Measurements from ENCODE around the gene TRAF3.
A peak's percentile ranks its signal among the peaks of the same experiment; 100 is the strongest.

TRAF3 gene

DNA sequence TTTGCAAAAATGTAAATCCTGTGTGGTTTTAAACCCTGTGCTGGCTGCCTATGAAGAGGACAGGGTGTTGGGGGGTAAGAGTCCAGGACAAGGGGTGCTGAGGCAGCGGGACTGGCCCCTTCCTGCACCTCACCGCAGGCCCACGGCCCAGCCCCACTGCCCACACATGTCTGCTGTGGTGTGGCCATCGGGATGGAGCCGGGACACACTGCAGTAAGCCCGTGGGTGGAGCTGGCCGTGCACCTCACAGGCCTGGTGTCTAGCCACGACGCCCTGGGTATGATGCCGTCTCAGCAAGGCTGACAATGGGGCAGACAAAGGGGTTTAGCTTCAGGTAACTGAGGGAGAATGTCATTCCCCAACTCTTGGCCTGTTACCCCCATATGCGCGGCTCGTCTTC lies 164.8 kb downstream of the TRAF3 start:
- DNase-seq: no peak

DNA sequence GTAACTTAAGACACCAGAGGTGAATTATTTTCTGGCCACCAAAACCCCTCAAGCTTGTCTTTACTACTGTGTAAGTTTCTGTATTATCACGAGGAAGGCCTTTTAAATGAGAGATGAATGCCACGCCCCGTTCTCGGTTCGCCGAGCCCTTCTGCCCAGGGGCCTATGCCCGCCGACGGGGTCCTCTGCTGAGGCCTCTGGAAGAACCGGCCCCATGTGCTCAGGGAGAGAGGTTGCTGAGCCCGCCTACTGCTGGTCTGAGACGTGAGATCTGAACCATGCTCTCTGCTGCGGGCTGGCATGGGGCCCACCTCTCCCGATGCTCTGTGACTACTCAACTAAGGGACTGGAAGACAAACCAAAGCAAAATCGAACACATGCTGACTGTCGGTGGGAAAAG lies 166.2 kb downstream of the TRAF3 start:
- DNase-seq: no peak

DNA sequence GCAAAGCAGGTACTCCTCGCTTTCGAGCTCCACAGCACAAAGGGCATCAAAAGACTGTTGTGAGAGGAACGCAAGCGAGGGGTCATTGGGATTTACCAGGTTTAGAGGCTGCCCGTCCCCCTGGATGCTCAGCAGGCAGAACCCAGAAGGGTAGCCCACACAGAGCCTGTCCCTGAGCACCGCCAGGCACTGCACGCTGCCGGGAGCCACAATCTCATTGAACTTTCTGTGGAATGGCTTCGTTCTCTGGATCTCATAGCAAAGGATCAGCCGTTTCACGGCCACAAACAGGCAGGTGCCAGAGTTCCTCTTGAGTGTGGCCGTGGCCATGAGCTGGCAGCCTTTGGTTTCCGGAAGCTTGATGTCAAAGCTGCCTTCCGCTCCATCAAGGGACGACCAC lies 166.7 kb downstream of the TRAF3 start:
- DNase-seq: no peak

DNA sequence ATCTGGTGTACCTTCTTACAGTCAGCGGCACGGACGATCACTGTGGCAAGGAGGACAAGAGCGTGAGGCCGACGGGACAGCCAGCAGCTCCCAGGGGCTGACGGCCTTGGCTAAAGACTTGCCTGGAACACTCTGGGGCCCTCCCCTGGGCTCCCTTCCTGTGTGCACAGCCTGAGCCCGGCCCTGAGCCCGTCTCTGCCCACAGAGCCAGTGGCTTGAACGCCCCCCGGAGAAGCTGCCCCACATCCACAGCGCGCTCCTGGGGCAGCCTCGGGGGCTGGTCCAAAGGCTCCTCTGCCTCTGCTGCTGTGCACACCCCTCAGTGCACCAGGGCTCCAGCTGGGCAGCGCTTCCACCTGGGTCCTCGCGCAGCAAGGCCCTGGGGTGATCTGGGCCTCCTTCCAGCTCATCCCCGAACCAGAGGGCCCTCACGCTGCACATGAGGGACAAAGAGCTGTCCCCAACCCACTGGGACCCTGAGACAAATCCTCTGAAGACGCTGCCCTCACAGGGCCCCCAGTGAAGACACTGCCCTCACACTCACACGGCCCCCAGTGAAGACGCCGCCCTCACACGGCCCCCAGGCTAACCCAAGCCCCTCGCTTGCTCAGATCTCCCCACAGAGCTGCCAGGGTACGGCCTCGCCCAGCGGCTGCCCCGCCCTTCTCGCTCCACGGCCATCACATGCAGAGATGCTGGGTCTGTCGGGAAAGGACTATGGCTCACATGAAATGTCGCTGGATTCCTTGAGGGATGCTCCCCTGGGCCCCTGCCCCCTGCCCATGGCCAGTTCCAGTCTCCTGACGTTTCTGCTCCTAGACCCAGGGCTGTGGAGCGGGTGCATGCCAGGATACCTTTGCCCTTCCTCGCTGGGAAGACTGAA lies 167.4 kb downstream of the TRAF3 start:
- DNase-seq: no peak

DNA sequence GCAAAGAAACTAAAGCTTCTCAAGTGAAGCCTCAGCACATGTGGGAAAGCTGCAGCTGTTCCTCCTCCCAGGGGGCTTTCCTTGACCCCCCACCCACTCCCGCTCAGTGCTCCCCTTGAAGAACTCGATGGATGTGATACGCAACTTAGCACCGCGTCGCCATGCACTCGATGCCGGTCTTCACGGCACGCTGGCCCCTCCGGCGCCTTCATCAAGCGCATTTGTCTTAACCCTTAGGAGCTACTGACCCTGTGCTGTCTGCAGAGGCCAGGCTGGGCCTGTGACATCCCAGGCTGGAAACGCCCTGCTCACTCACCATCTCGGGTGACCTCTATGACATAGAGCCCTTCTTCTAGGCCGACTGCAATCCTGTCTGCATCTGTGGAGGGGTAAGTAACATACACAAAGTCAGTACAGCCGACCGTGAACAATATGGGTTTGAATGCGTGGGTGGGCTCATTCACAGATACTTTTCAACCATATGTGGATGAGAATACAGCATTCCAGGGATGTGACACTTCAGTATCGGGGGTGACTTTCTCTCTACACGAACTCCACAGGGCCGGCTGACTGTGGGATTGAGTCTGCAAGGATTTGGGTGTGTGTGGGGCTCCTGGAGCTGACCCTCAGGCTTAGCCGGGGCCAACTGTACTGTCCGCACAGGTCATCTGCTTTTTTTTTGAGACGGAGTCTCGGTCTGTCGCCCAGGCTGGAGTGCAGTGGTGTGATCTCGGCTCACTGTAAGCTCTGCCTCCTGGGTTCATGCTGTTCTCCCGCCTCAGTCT lies 168.3 kb downstream of the TRAF3 start:
- DNase-seq: no peak

DNA sequence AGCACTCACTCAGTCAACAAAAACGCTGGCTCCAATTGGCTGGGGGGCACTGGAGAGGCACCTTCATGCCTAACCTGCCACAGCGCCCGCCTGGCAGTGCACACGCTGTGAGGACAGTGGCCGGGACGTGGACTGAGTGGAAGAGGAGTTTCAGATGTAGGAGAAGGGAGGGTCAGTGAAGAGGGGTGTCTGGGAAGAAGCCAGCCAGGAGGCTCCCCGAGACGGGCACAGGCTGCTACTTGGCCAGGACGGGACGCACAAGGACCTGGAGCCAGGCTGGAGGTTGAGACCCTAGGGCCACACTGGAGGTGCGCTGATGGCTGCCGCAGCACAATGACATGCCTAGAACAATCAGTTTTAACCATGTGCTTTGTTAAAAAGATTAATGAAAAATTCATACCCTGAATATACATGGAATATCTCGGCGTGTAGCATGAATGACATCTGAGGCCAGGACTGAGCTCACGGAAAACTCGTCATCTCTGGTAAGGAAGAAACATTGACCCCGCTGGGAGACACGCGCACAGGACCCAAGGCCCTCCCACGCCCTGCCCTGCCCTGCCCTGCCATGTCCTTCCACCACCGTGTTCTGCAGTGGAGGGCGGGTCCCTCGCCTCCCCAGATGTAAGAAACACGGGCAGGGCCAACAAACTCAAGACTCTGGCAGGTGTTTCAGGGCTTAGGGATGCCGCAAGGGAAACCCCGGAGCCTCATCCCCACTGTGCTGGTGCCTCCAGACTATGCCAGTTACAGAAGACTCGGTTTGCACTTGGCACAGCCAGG lies 170.3 kb downstream of the TRAF3 start:
- DNase-seq: no peak

DNA sequence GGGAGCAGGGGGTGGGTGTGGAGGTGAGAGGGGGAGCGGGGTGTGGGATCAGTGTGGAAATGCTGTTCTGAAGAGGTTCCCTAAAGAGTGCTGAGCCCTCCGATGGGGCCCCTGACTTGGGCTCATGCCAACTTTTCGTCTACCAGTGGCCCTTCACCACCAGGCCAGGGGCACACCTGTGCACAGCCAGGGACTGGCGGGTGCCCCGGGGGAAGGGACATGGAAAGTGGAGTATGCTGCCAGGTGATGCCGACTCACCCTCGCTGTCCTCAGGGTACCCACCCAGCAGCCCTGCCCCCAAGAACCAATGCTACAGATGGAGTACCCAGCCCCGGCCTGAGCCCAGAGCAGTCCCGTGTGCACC lies 171.4 kb downstream of the TRAF3 start:
- DNase-seq: no peak

DNA sequence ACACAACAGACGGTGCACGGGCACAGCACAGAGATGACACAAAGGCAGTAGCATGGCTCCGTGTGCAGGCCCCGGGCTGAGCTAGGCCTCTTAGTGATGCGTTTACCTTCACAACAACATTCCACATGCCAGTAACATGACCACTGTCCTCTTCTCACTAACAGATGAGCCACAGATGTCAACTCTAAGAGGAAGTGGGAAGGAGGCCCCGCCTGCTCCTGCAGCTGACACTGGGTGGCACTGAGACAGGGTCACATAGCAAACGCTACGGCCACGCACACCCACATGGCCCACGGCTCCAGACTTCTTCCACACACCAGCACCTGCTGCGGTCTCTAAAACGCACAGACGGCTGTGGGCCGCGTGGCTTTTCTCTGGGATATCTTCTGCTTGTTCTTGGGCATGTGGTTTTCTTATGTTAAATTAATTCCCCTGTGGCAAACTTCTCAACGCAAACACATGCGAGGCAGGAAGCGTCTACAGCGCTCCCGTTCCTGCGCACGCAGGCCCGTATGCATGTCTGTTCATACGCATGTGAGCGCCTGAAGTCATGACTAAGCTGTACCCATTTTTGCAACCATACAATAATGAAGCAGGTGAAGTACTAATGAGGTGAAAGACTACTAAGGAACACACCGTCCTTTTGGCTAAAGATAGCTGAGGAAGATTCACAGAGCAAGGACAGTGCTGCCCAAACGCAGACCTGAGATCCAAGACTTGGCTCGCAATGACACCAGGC lies 172.0 kb downstream of the TRAF3 start:
- peak; percentile 29 for DNase-seq

DNA sequence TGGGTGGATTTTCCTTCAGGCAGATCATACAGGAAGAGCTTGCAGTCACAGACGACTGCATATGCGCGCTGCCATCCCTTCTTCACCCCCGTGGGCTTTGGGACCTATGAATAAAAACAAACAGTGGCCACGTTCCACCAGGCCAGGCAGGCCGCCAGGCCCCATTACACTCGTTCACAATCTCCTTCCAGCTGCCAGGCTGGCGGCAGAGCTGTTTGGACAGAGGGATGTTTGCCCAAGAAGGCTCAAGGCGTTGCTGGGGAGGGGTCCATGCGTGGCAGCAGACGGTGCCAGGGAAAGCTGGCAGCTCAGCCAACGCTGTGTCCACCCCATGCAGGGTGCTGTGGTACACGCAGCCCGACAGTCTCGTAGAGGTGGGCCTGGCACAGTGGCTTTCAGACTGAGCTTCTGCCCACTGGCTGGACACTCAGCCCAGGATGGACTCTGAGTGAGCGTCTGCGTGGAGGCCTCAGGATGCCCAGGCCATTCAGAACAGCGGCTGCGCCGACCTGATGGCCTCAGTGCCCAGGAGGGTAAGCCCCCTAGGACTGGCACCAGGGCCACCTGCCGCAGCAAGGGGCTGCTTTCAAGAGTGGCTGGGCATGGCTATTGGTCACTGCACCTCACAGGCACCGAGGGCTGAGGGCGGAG lies 172.7 kb downstream of the TRAF3 start:
- no peak for DNase-seq

DNA sequence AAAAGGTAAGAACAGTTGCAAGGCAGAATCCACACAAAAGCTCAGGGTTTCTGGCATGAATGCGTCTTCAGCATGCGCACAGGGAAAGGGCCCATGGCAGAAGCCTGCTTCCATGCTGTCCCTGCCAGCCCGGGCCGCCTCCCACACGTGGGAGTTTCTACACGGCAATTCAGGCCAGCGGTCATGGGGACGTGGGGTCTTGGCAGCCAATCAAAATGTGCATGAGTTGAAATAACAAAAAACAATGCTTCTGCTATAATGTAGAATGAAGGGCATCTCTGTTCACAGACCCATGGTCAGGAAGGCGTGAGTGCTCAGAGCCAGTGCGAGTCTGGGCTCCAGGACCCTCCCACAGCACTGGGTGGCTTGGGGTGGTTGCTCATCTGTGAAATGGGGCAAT lies 173.8 kb downstream of the TRAF3 start:
- no peak for DNase-seq

DNA sequence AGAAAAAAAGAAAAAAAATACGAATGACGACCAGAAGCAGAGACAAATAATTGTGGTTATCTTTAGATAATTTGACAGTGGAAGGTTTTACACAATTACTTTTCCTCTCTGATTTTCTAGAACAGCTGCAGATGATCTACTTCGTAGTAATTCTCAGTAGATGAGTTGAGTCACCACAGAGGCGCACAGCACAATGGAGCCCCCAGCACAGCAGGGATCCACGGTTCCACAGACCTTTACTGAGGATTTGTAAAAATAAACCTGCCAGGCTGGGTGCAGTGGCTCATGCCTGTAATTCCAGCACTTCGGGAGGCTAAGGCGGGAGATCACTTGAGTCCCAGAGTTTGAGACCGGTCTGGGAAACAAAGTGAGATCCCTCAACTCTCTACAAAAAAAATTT lies 174.6 kb downstream of the TRAF3 start:
- no peak for DNase-seq

DNA sequence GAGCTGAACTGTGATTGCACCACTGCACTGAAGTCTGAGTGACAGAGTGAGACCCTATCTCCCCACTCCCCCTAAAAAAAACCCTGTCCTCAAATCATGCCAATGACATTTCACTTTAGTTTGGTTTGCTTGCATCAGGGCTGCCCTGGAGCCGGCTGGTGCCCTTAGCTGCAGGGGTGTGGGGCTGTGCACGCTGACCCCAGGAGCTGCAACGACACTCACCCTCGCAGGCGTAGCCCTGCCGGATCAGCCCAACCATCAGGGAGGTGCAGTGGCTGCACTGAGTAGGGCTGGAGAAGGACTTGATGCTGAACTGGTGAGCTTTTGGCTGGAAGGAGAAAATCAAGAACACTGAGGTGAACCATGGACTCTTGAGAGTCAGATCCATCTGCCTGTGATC lies 175.0 kb downstream of the TRAF3 start:
- no peak for DNase-seq

DNA sequence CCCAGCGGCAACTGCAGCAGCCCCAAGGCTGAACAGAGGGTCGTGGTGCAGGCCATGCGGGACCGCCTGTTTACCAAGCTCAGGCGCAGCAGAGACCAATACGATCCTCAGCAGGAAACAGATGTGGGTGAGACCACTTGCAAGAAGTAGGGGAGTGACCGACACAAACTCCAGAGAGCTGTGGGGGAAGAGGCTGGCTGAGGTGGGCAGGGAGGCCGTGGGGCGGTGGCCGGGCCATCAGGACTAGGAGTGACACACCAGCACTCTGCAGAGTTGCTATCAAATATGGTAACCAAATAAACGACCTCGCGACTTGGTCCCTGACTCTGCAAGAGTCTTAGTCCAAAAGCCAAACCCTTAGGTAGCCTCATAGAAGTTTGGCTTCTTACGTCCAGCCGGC lies 175.9 kb downstream of the TRAF3 start:
- DNase-seq: no peak

DNA sequence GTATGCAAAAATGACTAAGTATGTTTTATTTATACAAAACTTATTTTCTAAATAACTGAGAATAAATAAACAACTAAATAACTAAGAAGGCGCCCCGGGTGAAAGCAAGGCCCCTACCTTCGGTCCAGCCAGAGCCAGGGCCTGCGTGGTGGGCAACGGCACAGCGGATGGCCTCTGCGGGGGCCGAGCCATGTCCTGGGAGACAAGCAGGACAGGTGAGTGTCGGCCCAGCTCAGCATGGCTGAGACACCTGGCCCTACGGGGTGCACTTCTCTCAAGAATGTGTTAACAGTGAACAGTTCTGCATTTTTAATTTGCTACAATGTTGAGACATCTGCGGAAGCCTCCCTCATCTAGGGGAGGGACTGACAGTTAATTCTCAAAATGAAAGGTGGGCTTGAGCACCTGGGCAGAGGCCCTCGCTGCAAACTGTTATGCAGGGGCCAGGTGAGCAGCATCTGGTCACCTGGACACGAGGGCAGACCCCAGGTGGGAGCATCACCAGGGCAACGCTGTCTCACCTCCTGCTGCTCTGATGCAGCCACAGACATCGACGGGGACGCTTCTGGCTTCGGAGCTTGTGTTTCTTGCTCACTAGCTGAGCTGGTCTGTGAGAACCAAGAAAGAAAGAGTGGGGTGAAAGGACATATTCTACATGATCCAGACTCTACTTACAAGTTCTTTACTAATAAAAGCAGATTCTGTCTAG lies 177.0 kb downstream of the TRAF3 start:
- DNase-seq: no peak

DNA sequence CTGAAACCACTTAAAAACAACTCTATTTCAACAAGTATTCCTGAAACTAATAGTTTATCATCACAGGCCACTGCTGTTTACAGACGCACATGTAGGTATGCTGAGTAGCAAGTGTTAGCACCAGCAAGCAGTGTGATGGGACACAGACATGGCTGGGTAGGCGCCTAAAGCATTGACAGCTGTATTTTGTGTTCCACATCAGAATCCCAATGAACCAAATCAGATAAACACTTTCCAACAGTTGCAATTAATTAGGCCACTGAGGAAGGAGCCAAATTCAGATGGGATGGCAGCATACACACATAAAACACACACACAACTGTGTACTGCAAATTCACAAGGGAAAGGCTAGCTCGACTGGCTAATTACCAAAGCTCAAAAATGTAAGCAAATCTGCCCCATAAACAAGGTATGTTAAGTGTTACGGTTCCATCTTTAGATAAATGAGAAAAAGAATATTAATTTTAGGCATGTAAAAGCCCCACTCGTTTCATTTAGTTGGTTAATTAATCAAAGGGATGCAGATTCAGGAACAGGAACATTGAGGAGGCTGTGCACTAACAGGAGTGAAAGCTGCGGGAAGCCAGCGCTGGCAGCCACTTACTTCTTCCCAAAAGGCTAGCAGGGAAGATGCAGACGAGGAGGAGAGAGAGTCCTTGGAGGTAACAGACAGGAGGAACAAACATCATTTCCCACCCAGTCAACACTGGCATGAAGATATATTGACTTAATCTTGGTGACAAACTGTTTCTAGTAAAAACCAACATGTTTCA lies 178.6 kb downstream of the TRAF3 start:
- no peak for DNase-seq

DNA sequence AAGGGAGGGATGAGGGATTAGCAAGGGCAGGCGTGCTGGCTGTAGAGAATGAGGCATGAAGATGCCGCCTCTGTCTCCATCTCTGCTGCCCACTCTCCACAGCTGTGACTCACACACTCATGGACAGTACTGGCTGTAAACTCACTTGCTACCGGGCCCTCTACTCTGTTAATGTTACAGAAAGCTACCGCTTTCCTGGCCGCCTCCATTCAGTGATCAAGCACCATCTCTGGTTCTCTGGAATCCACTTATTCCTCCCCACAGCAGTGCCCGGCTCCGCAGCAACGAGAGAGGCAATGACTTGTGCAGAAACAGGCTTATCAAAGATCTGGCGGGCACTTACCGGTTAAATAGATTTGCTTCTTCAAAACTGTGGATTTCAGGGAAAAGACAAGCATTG lies 180.0 kb downstream of the TRAF3 start:
- DNase-seq: no peak

DNA sequence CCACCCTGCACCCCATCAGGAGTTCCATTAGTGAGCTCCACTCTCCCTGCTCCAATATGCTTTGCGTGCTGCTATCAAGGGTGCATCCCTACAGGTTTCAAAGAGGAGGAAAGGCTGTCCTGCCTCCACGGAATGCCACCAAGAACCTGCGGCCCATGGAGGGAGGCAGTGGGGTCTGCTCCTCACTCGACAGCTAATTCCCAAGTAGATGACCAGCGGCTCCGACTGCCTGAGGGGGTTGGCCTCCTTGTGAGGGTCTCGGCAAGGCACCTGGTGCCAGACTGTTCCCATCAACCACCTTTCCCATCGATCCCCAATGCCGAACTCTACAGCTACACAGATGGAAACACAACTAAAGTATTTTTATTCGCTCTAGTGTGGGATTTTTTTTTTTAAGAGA lies 181.2 kb downstream of the TRAF3 start:
- DNase-seq: no peak
